GM18507 (cell line): ENCODE results near the gene EID3.
"Not testable (repeated sequence)": the region's sequence is repeated elsewhere in the genome, so short reads cannot be mapped to it uniquely, and the experiment has no call there.

ENCODE experiments used
- DNase-seq: peaks from one replicate; pipeline ENCODE4 v3.0.0; 2011; ENCODE audit warnings: low read depth; ENCODE audit not compliant: insufficient read length; ENCODE audit errors: extremely low spot score
- FAIRE-seq: peaks from 2 replicates; lab custom pipeline; 2011; peaks lifted over from hg19 to GRCh38; lab: Jason Lieb, UNC

EID3 gene

GRCh38 chr12:104307655-104308000, 4.1 kb downstream of the EID3 start:
- FAIRE-seq (no peak), DNase-seq (no peak)

GRCh38 chr12:104309446-104309993, 6.0 kb downstream of the EID3 start:
- no peak for DNase-seq
- FAIRE-seq, result no peak

- FAIRE-seq (no peak), DNase-seq (no peak)
Measured at GRCh38 chr12:104310751-104311633, 7.5 kb downstream of the EID3 start.

GRCh38 chr12:104312202-104312601, 8.7 kb downstream of the EID3 start:
- DNase-seq (no peak), FAIRE-seq (no peak)

- FAIRE-seq (no peak), DNase-seq (no peak)
Measured at GRCh38 chr12:104312654-104313053, 9.1 kb downstream of the EID3 start.

- FAIRE-seq, result no peak
- DNase-seq, result no peak
Measured at GRCh38 chr12:104313568-104314241, 10.2 kb downstream of the EID3 start.

- no peak for FAIRE-seq
Measured at GRCh38 chr12:104314242-104314614, 10.7 kb downstream of the EID3 start.

GRCh38 chr12:104315326-104316224, 12.0 kb downstream of the EID3 start:
- FAIRE-seq (no peak), DNase-seq (no peak)

More at GRCh38 chr12:104314242-104314614, 10.7 kb downstream of the EID3 start:
- DNase-seq, result no peak

- no peak for FAIRE-seq
- DNase-seq, result no peak
Measured at GRCh38 chr12:104316936-104317335, 13.4 kb downstream of the EID3 start.

- no peak for FAIRE-seq
- no peak for DNase-seq
Measured at GRCh38 chr12:104317538-104318210, 14.1 kb downstream of the EID3 start.

- DNase-seq, result no peak
- FAIRE-seq, result no peak
Measured at GRCh38 chr12:104319028-104319427, 15.5 kb downstream of the EID3 start.

- DNase-seq (no peak), FAIRE-seq (no peak)
Measured at GRCh38 chr12:104319918-104320626, 16.5 kb downstream of the EID3 start.

GRCh38 chr12:104320627-104321024, 17.1 kb downstream of the EID3 start:
- FAIRE-seq, result no peak
- no peak for DNase-seq

GRCh38 chr12:104321949-104322348, 18.4 kb downstream of the EID3 start:
- FAIRE-seq (no peak), DNase-seq (no peak)

- not testable (repeated sequence) for DNase-seq, FAIRE-seq
Measured at GRCh38 chr12:104322533-104322932, 19.0 kb downstream of the EID3 start.

GRCh38 chr12:104323899-104324298, 20.4 kb downstream of the EID3 start:
- no peak for FAIRE-seq
- DNase-seq, result no peak

GRCh38 chr12:104328278-104328677, 24.7 kb downstream of the EID3 start:
- FAIRE-seq, DNase-seq: not testable (repeated sequence)

GRCh38 chr12:104328790-104329189, 25.3 kb downstream of the EID3 start:
- FAIRE-seq (no peak), DNase-seq (no peak)
